Vagina (tissue), 2 donors: ENCODE data around the gene SPOCK1.

Experiments
- POLR2A ChIP-seq, 2 donors: fragments of 450-650 bp; IDR thresholded peaks; one replicate each; pipeline ENCODE4 v1.6.1; 2017; ENCODE audit warnings: antibody characterized with exemption in 2 of 2, mild to moderate bottlenecking in 2 of 2, moderate library complexity in 2 of 2
- TF ChIP-seq, protein P1 (sequence below), 3 experiments: fragments of 450-650 bp in 2 of 3; fragments of 200-600 bp in 1 of 3; sonication (generic) in 1 of 3; IDR thresholded peaks; one replicate each; pipeline ENCODE4 v1.5.1; 2017 to 2019; ENCODE audit warnings: antibody characterized with exemption in 3 of 3, mild to moderate bottlenecking in 2 of 3, moderate library complexity in 2 of 3

GRCh38 chr5:137405393-137405792, 93.7 kb downstream of the SPOCK1 start:
- TF ChIP-seq, protein P1, sequence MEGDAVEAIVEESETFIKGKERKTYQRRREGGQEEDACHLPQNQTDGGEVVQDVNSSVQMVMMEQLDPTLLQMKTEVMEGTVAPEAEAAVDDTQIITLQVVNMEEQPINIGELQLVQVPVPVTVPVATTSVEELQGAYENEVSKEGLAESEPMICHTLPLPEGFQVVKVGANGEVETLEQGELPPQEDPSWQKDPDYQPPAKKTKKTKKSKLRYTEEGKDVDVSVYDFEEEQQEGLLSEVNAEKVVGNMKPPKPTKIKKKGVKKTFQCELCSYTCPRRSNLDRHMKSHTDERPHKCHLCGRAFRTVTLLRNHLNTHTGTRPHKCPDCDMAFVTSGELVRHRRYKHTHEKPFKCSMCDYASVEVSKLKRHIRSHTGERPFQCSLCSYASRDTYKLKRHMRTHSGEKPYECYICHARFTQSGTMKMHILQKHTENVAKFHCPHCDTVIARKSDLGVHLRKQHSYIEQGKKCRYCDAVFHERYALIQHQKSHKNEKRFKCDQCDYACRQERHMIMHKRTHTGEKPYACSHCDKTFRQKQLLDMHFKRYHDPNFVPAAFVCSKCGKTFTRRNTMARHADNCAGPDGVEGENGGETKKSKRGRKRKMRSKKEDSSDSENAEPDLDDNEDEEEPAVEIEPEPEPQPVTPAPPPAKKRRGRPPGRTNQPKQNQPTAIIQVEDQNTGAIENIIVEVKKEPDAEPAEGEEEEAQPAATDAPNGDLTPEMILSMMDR (IDR thresholded peaks at IDR 0.05) = no peak
- no peak for TF ChIP-seq POLR2A (IDR thresholded peaks at IDR 0.05)
